Activated CD8-positive, alpha-beta memory T cell treated with anti-CD3 and anti-CD28 coated beads, Interleukin-2, amount 50 U/mL, for 1 hour (primary cell): ENCODE data around the gene HEATR3.

Experiments used
- DNase-seq: peaks from one replicate; pipeline ENCODE4 v3.0.0-alpha.2; 2020; ENCODE audit errors: extremely low read depth

HEATR3 gene

GRCh38 chr16:50065624-50066481, at the start of gene HEATR3:
TSS of gene HEATR3 (plus strand) at chr16:50065970. CDS start at chr16:50066132, 162 bp downstream.
- peak; percentile 67 for DNase-seq

GRCh38 chr16:50017553-50017952, 48.2 kb upstream of the HEATR3 start:
- no peak for DNase-seq

- DNase-seq, result no peak
Measured at GRCh38 chr16:50021544-50021943, 44.2 kb upstream of the HEATR3 start.

- no peak for DNase-seq
Measured at GRCh38 chr16:50023641-50024040, 42.1 kb upstream of the HEATR3 start.

- no peak for DNase-seq
Measured at GRCh38 chr16:50024207-50024606, 41.6 kb upstream of the HEATR3 start.

- peak; percentile 84 for DNase-seq
Measured at GRCh38 chr16:50024684-50025536, 40.9 kb upstream of the HEATR3 start, which contains the start of gene CNEP1R1. TSS of gene CNEP1R1 (plus strand) at chr16:50025225. CDS start at chr16:50025316, 91 bp downstream.

- no peak for DNase-seq
Measured at GRCh38 chr16:50025537-50025931, 40.2 kb upstream of the HEATR3 start.

- DNase-seq, result no peak
Measured at GRCh38 chr16:50027829-50028228, 37.9 kb upstream of the HEATR3 start.

- DNase-seq, result no peak
Measured at GRCh38 chr16:50035468-50035992, 30.2 kb upstream of the HEATR3 start.

GRCh38 chr16:50036426-50036825, 29.3 kb upstream of the HEATR3 start:
- no peak for DNase-seq

GRCh38 chr16:50037662-50038220, 28.0 kb upstream of the HEATR3 start:
- no peak for DNase-seq

GRCh38 chr16:50038286-50038685, 27.5 kb upstream of the HEATR3 start:
- no peak for DNase-seq

- no peak for DNase-seq
Measured at GRCh38 chr16:50038756-50039529, 26.8 kb upstream of the HEATR3 start.

GRCh38 chr16:50040018-50040417, 25.8 kb upstream of the HEATR3 start:
- DNase-seq, result no peak

- no peak for DNase-seq
Measured at GRCh38 chr16:50040710-50041109, 25.1 kb upstream of the HEATR3 start.

GRCh38 chr16:50043358-50043757, 22.4 kb upstream of the HEATR3 start:
- DNase-seq, result no peak

- DNase-seq, result no peak
Measured at GRCh38 chr16:50045412-50045811, 20.4 kb upstream of the HEATR3 start.

GRCh38 chr16:50046853-50047252, 18.9 kb upstream of the HEATR3 start:
- no peak for DNase-seq

- no peak for DNase-seq
Measured at GRCh38 chr16:50047864-50048263, 17.9 kb upstream of the HEATR3 start.

- DNase-seq, result no peak
Measured at GRCh38 chr16:50050802-50051201, 15.0 kb upstream of the HEATR3 start.

GRCh38 chr16:50056226-50056625, 9.5 kb upstream of the HEATR3 start:
- no peak for DNase-seq
